SU-DHL-6 (cell line): ENCODE results near the gene XYLT1.
"Not testable (repeated sequence)": the region's sequence is repeated elsewhere in the genome, so short reads cannot be mapped to it uniquely, and the experiment has no call there.

Source experiments
- CTCF ChIP-seq: fragments of 200-600 bp; sonication (generic); IDR thresholded peaks from one replicate; pipeline ENCODE4 v1.5.1; 2017; ENCODE audit warnings: antibody characterized with exemption, mild to moderate bottlenecking, low read length, moderate library complexity; ENCODE audit not compliant: insufficient read depth, poor library complexity, severe bottlenecking
- EZH2phosphoT487 ChIP-seq: fragments of 200-600 bp; sonication (generic), shearing (Covaris generic); conservative IDR thresholded peaks from 2 replicates; pipeline ENCODE4 v1.6.1; 2018; ENCODE audit warnings: mild to moderate bottlenecking, antibody characterized with exemption, low read length, moderate library complexity, mixed read lengths

- TF ChIP-seq EZH2phosphoT487, CTCF: not testable (repeated sequence)
Measured at GRCh38 chr16:17482341-17482740, 11.6 kb upstream of the XYLT1 start.
